HFFc6 (cell line): ENCODE data around the gene SULT2B1. TPM values are rescaled to one million over a fixed set of nuclear protein-coding genes. Genes with fewer than 3 reads are reported as not detected.

Source experiments
- DNase-seq: peaks from one replicate; pipeline ENCODE4 v3.0.0-alpha.2; 2018
- H3K27ac Mint-ChIP-seq: 2 replicates; pipeline ENCODE4 v1.8.0; 2020; ENCODE audit warnings: mild to moderate bottlenecking, mixed read lengths
- H3K27me3 Mint-ChIP-seq: 2 replicates; pipeline ENCODE4 v1.8.0; 2021; ENCODE audit warnings: mild to moderate bottlenecking, moderate library complexity, mixed read lengths; ENCODE audit not compliant: insufficient read depth
- H3K36me3 Mint-ChIP-seq: 2 replicates; pipeline ENCODE4 v1.8.0; 2021; ENCODE audit warnings: low read depth, mixed read lengths
- H3K4me1 Mint-ChIP-seq: 2 replicates; pipeline ENCODE4 v1.8.0; 2020; ENCODE audit warnings: low read depth, mixed read lengths
- H3K4me3 Mint-ChIP-seq: 2 replicates; pipeline ENCODE4 v1.8.0; 2020; ENCODE audit warnings: mild to moderate bottlenecking, moderate library complexity, mixed read lengths
- H3K9me3 Mint-ChIP-seq: 2 replicates; pipeline ENCODE4 v1.8.0; 2020; ENCODE audit warnings: mild to moderate bottlenecking, mixed read lengths
- CTCF ChIP-seq: fragments of 200-600 bp; sonication (generic); IDR thresholded peaks from 2 replicates; pipeline ENCODE4 v1.5.0; 2021; ENCODE audit warnings: antibody characterized with exemption, mild to moderate bottlenecking
- total RNA-seq, 6 experiments: library from RNA; stranded (reverse); fragmentation: NEBNext Ultra II Directional; extraction: Animal tissue kit (Norgen Biotek cat#: 25700); gene quantifications; 2 replicates in 1 of 6; 3 replicates in 5 of 6; pipeline ENCODE4 v1.2.3, GENCODE V29; 2021

The SULT2B1 gene
- total RNA-seq, 6 experiments from 2014 or later = 0.33 TPM; not detected in 5

GRCh38 chr19:48509467-48510194, 42.3 kb upstream of the SULT2B1 start:
- H3K4me1 Mint-ChIP-seq = peaks cover 7% of the 10 kb centered on the region
- no peak overlapping the region for H3K4me3 Mint-ChIP-seq
- H3K36me3 Mint-ChIP-seq = no peaks in the 10 kb centered on the region
- H3K9me3 Mint-ChIP-seq = no peaks in the 10 kb centered on the region
- TF ChIP-seq CTCF = no peak
- peaks cover 13% of the 10 kb centered on the region for H3K27me3 Mint-ChIP-seq
- H3K27ac Mint-ChIP-seq = no peak overlapping the region
- no peak for DNase-seq

- Mint-ChIP-seq H3K9me3 (no peaks in the 10 kb centered on the region), H3K4me1 (peaks cover 7% of the 10 kb centered on the region), H3K27ac (no peak overlapping the region), H3K4me3 (peak overlapping the region; percentile 41), H3K36me3 (no peaks in the 10 kb centered on the region), H3K27me3 (peaks cover 13% of the 10 kb centered on the region)
- peak; percentile 19 for DNase-seq
- no peak for TF ChIP-seq CTCF
These were observed 41.3 kb upstream of the SULT2B1 start for GRCh38 chr19:48510421-48511268.

- Mint-ChIP-seq H3K9me3 (no peaks in the 10 kb centered on the region), H3K36me3 (no peaks in the 10 kb centered on the region), H3K27me3 (peaks cover 13% of the 10 kb centered on the region), H3K27ac (no peak overlapping the region), H3K4me1 (peaks cover 7% of the 10 kb centered on the region), H3K4me3 (no peak overlapping the region)
- DNase-seq = no peak
- TF ChIP-seq CTCF = no peak
These were observed 40.6 kb upstream of the SULT2B1 start for GRCh38 chr19:48511321-48511731.

- H3K27me3 Mint-ChIP-seq = peaks cover 13% of the 10 kb centered on the region
- H3K4me3 Mint-ChIP-seq = peak within 1 kb of the TSS; percentile 41
- no peaks in the 10 kb centered on the region for H3K36me3 Mint-ChIP-seq
- no peak for DNase-seq
- TF ChIP-seq CTCF = no peak
- H3K4me1 Mint-ChIP-seq = peaks cover 7% of the 10 kb centered on the region
- no peak within 1 kb of the TSS for H3K27ac Mint-ChIP-seq
- no peaks in the 10 kb centered on the region for H3K9me3 Mint-ChIP-seq
These were observed 40.0 kb upstream of the SULT2B1 start, which contains the start of gene LMTK3 for GRCh38 chr19:48511800-48512503. Gene LMTK3, minus strand, starts transcription at chr19:48511835. Its CDS starts 259 bp downstream, at chr19:48511576.

GRCh38 chr19:48512504-48513288, 39.3 kb upstream of the SULT2B1 start:
- no peak for DNase-seq
- no peak overlapping the region for H3K4me3 Mint-ChIP-seq
- no peaks in the 10 kb centered on the region for H3K36me3 Mint-ChIP-seq
- peaks cover 7% of the 10 kb centered on the region for H3K4me1 Mint-ChIP-seq
- TF ChIP-seq CTCF = no peak
- no peak overlapping the region for H3K27ac Mint-ChIP-seq
- no peaks in the 10 kb centered on the region for H3K9me3 Mint-ChIP-seq
- H3K27me3 Mint-ChIP-seq = peaks cover 11% of the 10 kb centered on the region
